ENCODE results near the gene CPSF4L. TPM values are rescaled to one million over a fixed set of nuclear protein-coding genes. Genes with fewer than 3 reads are reported as not detected.

Gene CPSF4L
- total RNA-seq, 2 experiments from 2014 or later: not detected

- no peaks in the 10 kb centered on the region for H4K20me1 ChIP-seq (ENCODE audit: insufficient read depth, low read length)
- H3K9me3 ChIP-seq (ENCODE audit: low read length): no peaks in the 10 kb centered on the region
- no TSS peak for BruUV-seq (replicated peaks)
- no peak overlapping the region for H3K4me3 ChIP-seq (ENCODE audit: low read depth, low read length, poor library complexity, severe bottlenecking)
- H2AFZ ChIP-seq (ENCODE audit: low read length): no peak overlapping the region
- H3K4me2 ChIP-seq (ENCODE audit: low read length): no peak overlapping the region
- H3K79me2 ChIP-seq (ENCODE audit: insufficient read depth, low read depth, low read length): no peaks in the 10 kb centered on the region
- TF ChIP-seq CTCF (conservative IDR thresholded peaks at IDR 0.05; ENCODE audit: low read length): no peak
- no peak for TF ChIP-seq EZH2phosphoT487 (IDR thresholded peaks at IDR 0.05; ENCODE audit: borderline replicate concordance, low read depth, low read length)
- intact Hi-C loops (cut with micrococcal nuclease; ENCODE audit: unreplicated experiment): no loop called here
- ChIA-PET CTCF (ENCODE audit: unreplicated experiment) (no interaction called here), POLR2A (interaction anchor here (0.7 kb wide), 1 partner anchor 15 kb away, joined by 3 read pairs; no protein-coding TSS in a partner anchor)
- no peak for DNase-seq (ENCODE audit: low spot score)
- no peak overlapping the region for H3K27ac ChIP-seq (ENCODE audit: low read depth, low read length, poor library complexity, severe bottlenecking)
- no peaks in the 10 kb centered on the region for H3K4me1 ChIP-seq (ENCODE audit: insufficient read depth, low read length, poor library complexity, severe bottlenecking)
- no peaks in the 10 kb centered on the region for H3K9me2 ChIP-seq (ENCODE audit: insufficient read depth, low read length)
- H3K36me3 ChIP-seq (ENCODE audit: insufficient read depth, low read length): no peaks in the 10 kb centered on the region
Measured at GRCh38 chr17:73300392-73300791, 38.7 kb upstream of the CPSF4L start.

- Histone ChIP-seq H3K4me3 (ENCODE audit: low read depth, low read length, poor library complexity, severe bottlenecking) (no peak overlapping the region), H3K36me3 (ENCODE audit: insufficient read depth, low read length) (no peaks in the 10 kb centered on the region), H3K27ac (ENCODE audit: low read depth, low read length, poor library complexity, severe bottlenecking) (no peak overlapping the region), H3K4me2 (ENCODE audit: low read length) (no peak overlapping the region), H4K20me1 (ENCODE audit: insufficient read depth, low read length) (no peaks in the 10 kb centered on the region), H3K4me1 (ENCODE audit: insufficient read depth, low read length, poor library complexity, severe bottlenecking) (no peaks in the 10 kb centered on the region), H2AFZ (ENCODE audit: low read length) (no peak overlapping the region), H3K79me2 (ENCODE audit: insufficient read depth, low read depth, low read length) (no peaks in the 10 kb centered on the region), H3K9me2 (ENCODE audit: insufficient read depth, low read length) (no peaks in the 10 kb centered on the region), H3K9me3 (ENCODE audit: low read length) (no peaks in the 10 kb centered on the region)
- no peak for DNase-seq (ENCODE audit: low spot score)
- intact Hi-C loops (cut with micrococcal nuclease; ENCODE audit: unreplicated experiment): no loop called here
- BruUV-seq (replicated peaks): no TSS peak
- ChIA-PET POLR2A (interaction anchor here (0.6 to 1.0 kb wide), 2 partner anchors 30 to 71 kb away, joined by 3 read pairs; no protein-coding TSS in a partner anchor), CTCF (ENCODE audit: unreplicated experiment) (no interaction called here)
- TF ChIP-seq EZH2phosphoT487 (IDR thresholded peaks at IDR 0.05; ENCODE audit: borderline replicate concordance, low read depth, low read length) (no peak), CTCF (conservative IDR thresholded peaks at IDR 0.05; ENCODE audit: low read length) (no peak)
Measured at GRCh38 chr17:73297934-73298861, 36.5 kb upstream of the CPSF4L start.

GRCh38 chr17:73293480-73293911, 31.8 kb upstream of the CPSF4L start:
- H3K79me2 ChIP-seq (ENCODE audit: insufficient read depth, low read depth, low read length): no peaks in the 10 kb centered on the region
- CTCF ChIA-PET (ENCODE audit: unreplicated experiment): no interaction called here

More at GRCh38 chr17:73293480-73293911, 31.8 kb upstream of the CPSF4L start:
- Histone ChIP-seq H3K9me3 (ENCODE audit: low read length) (no peaks in the 10 kb centered on the region), H2AFZ (ENCODE audit: low read length) (no peak overlapping the region), H3K9me2 (ENCODE audit: insufficient read depth, low read length) (no peaks in the 10 kb centered on the region), H3K27ac (ENCODE audit: low read depth, low read length, poor library complexity, severe bottlenecking) (no peak overlapping the region), H3K36me3 (ENCODE audit: insufficient read depth, low read length) (no peaks in the 10 kb centered on the region), H4K20me1 (ENCODE audit: insufficient read depth, low read length) (no peaks in the 10 kb centered on the region), H3K4me2 (ENCODE audit: low read length) (no peak overlapping the region), H3K4me1 (ENCODE audit: insufficient read depth, low read length, poor library complexity, severe bottlenecking) (no peaks in the 10 kb centered on the region), H3K4me3 (ENCODE audit: low read depth, low read length, poor library complexity, severe bottlenecking) (no peak overlapping the region)
- POLR2A ChIA-PET: no interaction called here
- BruUV-seq (replicated peaks): no TSS peak
- intact Hi-C loops (cut with micrococcal nuclease; ENCODE audit: unreplicated experiment): no loop called here
- DNase-seq (ENCODE audit: low spot score): no peak
- TF ChIP-seq CTCF (conservative IDR thresholded peaks at IDR 0.05; ENCODE audit: low read length): no peak
- TF ChIP-seq EZH2phosphoT487 (IDR thresholded peaks at IDR 0.05; ENCODE audit: borderline replicate concordance, low read depth, low read length): no peak

Measured in OCI-LY7 (cell line).